ENCODE measurements around the gene LOC101059915.

GRCh38 chrX:71636438-71637252 lies 30.7 kb upstream of the LOC101059915 start:
- TF ChIP-seq POLR2G (IDR thresholded peaks at IDR 0.05; ENCODE audit: low read depth, low read length) (no peak), EP300 (IDR thresholded peaks at IDR 0.05; ENCODE audit: low read depth in 2 of 2, low read length in 2 of 2) (no peak), EP300 (CRISPR knock-in tag; IDR thresholded peaks at IDR 0.05; ENCODE audit: borderline replicate concordance) (no peak), POLR2A (IDR thresholded peaks at IDR 0.05; ENCODE audit: insufficient read depth in 1 of 2, low read depth in 2 of 2, low read length in 2 of 2) (no peak), MNT (IDR thresholded peaks at IDR 0.05) (no peak), ZBTB39 (CRISPR knock-in tag; IDR thresholded peaks at IDR 0.05) (no peak)
